Epithelial cell of esophagus (primary cell): Measurements from ENCODE around the gene MPI.

Experiments used
- DNase-seq: peaks from one replicate; pipeline ENCODE4 v3.0.0; 2010; ENCODE audit warnings: low read depth
- H3K4me3 ChIP-seq: 2 replicates; pipeline ENCODE4 v1.5.1; 2011; ENCODE audit warnings: mild to moderate bottlenecking, low read length, control low read depth
- CTCF ChIP-seq: IDR thresholded peaks from 2 replicates; pipeline ENCODE4 v1.5.1; 2011; ENCODE audit warnings: low read depth, mild to moderate bottlenecking, low read length, control low read depth, inconsistent platforms; ENCODE audit not compliant: insufficient read depth; ENCODE audit errors: missing control alignments

Gene MPI

GRCh38 chr15:74854453-74855022 is 35.3 kb upstream of the MPI start:
- no peak for DNase-seq
- TF ChIP-seq CTCF: no peak
- no peak overlapping the region for H3K4me3 ChIP-seq

- DNase-seq: no peak
Measured at GRCh38 chr15:74855857-74856256, 34.0 kb upstream of the MPI start.

GRCh38 chr15:74856537-74856936 is 33.3 kb upstream of the MPI start:
- TF ChIP-seq CTCF: no peak
- DNase-seq: no peak
- H3K4me3 ChIP-seq: no peak overlapping the region

More at GRCh38 chr15:74855857-74856256, 34.0 kb upstream of the MPI start:
- TF ChIP-seq CTCF: no peak
- H3K4me3 ChIP-seq: no peak overlapping the region

GRCh38 chr15:74857082-74857655 is 32.7 kb upstream of the MPI start:
- no peak for DNase-seq
- TF ChIP-seq CTCF: no peak
- H3K4me3 ChIP-seq: no peak overlapping the region

- DNase-seq: no peak
- no peak for TF ChIP-seq CTCF
- H3K4me3 ChIP-seq: no peak overlapping the region
Measured at GRCh38 chr15:74857671-74858368, 32.0 kb upstream of the MPI start.

- no peak overlapping the region for H3K4me3 ChIP-seq
- TF ChIP-seq CTCF: no peak
- DNase-seq: no peak
Measured at GRCh38 chr15:74858369-74858740, 31.5 kb upstream of the MPI start.
